ENCODE results near the gene LRRC31.

The LRRC31 gene

GRCh38 chr3:169861871-169862270, 7.9 kb downstream of the LRRC31 start:
- no peak for FAIRE-seq

- FAIRE-seq: no peak
Measured at GRCh38 chr3:169857811-169858210, 11.9 kb downstream of the LRRC31 start.

- no peak for FAIRE-seq
Measured at GRCh38 chr3:169855514-169855913, 14.2 kb downstream of the LRRC31 start.

- no peak for FAIRE-seq
Measured at GRCh38 chr3:169850618-169851017, 19.1 kb downstream of the LRRC31 start.

GRCh38 chr3:169848741-169849140, 21.0 kb downstream of the LRRC31 start:
- FAIRE-seq: no peak

GRCh38 chr3:169847896-169848295, 21.8 kb downstream of the LRRC31 start:
- FAIRE-seq: no peak

GRCh38 chr3:169846458-169847193, 23.1 kb downstream of the LRRC31 start:
- FAIRE-seq: no peak

- FAIRE-seq: no peak
Measured at GRCh38 chr3:169842960-169843359, 26.8 kb downstream of the LRRC31 start.

- no peak for FAIRE-seq
Measured at GRCh38 chr3:169841171-169841570, 28.6 kb downstream of the LRRC31 start.

GRCh38 chr3:169838511-169839030, 31.2 kb downstream of the LRRC31 start:
- FAIRE-seq: no peak

GRCh38 chr3:169836942-169837275, 32.8 kb downstream of the LRRC31 start:
- FAIRE-seq: no peak

GRCh38 chr3:169836078-169836941, 33.4 kb downstream of the LRRC31 start:
- no peak for FAIRE-seq

GRCh38 chr3:169835533-169835932, 34.2 kb downstream of the LRRC31 start:
- FAIRE-seq: no peak

GRCh38 chr3:169827712-169828111, 42.0 kb downstream of the LRRC31 start:
- no peak for FAIRE-seq

- FAIRE-seq: no peak
Measured at GRCh38 chr3:169825316-169825715, 44.4 kb downstream of the LRRC31 start.

- no peak for FAIRE-seq
Measured at GRCh38 chr3:169822983-169823382, 46.8 kb downstream of the LRRC31 start.

GRCh38 chr3:169822540-169822939, 47.2 kb downstream of the LRRC31 start:
- FAIRE-seq: no peak

GRCh38 chr3:169822091-169822490, 47.6 kb downstream of the LRRC31 start:
- FAIRE-seq: no peak

GRCh38 chr3:169818316-169818715, 51.4 kb downstream of the LRRC31 start:
- no peak for FAIRE-seq

- FAIRE-seq: no peak
Measured at GRCh38 chr3:169815590-169816150, 54.1 kb downstream of the LRRC31 start.

GRCh38 chr3:169813757-169814517, 55.8 kb downstream of the LRRC31 start:
- no peak for FAIRE-seq

GRCh38 chr3:169813278-169813677, 56.5 kb downstream of the LRRC31 start:
- FAIRE-seq: no peak

Data from endometrium (tissue), 2 donors.